ENCODE data around the gene NDST3.

- TF ChIP-seq CTCF (IDR thresholded peaks at IDR 0.05) (no peak), POLR2A (IDR thresholded peaks at IDR 0.05) (no peak)
These were observed 47.9 kb downstream of the NDST3 start for GRCh38 chr4:118082182-118082581.
